ENCODE data around the gene POLD4.
A peak's percentile ranks its signal among the peaks of the same experiment; 100 is the strongest.

POLD4 gene

GRCh38 chr11:67317205-67317887 lies 36.0 kb downstream of the POLD4 start:
- in situ Hi-C loops (cut with MboI; ENCODE audit: low sequenced_read_pairs, unreplicated experiment): no loop called here
- DNase-seq (ENCODE audit: low spot score): peak; percentile 100

DNA sequence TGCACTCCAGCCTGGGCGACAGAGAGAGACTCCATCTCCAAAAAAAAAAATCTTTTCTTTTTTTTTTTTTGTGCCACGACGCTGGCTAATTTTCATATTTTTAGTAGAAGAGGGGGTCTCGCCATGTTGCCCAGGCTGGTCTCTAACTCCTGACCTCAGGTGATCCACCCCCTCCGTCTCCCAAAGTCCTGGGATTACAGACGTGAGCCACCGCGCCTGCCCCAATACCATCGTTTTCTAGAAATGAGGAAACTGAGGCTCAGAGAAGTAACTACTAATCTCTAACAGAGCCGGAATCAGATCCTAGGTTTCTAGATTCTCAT lies 36.5 kb downstream of the POLD4 start:
- in situ Hi-C loops (cut with MboI; ENCODE audit: low sequenced_read_pairs, unreplicated experiment): no loop called here
- no peak for TF ChIP-seq CTCF (IDR thresholded peaks at IDR 0.05; ENCODE audit: borderline replicate concordance, control extremely low read depth, extremely low read depth, insufficient read depth, missing control alignments)
- DNase-seq (ENCODE audit: low spot score): no peak

More at GRCh38 chr11:67317205-67317887, 36.0 kb downstream of the POLD4 start:
- peak; percentile 96 for TF ChIP-seq CTCF (IDR thresholded peaks at IDR 0.05; ENCODE audit: borderline replicate concordance, control extremely low read depth, extremely low read depth, insufficient read depth, missing control alignments)

- DNase-seq (ENCODE audit: low spot score): no peak
- no peak for TF ChIP-seq CTCF (IDR thresholded peaks at IDR 0.05; ENCODE audit: borderline replicate concordance, control extremely low read depth, extremely low read depth, insufficient read depth, missing control alignments)
- in situ Hi-C loops (cut with MboI; ENCODE audit: low sequenced_read_pairs, unreplicated experiment): no loop called here
Observed at GRCh38 chr11:67315325-67315909, 37.9 kb downstream of the POLD4 start.

GRCh38 chr11:67314218-67314617 lies 39.1 kb downstream of the POLD4 start:
- in situ Hi-C loops (cut with MboI; ENCODE audit: low sequenced_read_pairs, unreplicated experiment): loop anchor here (5.0 kb wide), 1 partner anchor 52 kb away; no protein-coding TSS in a partner anchor
- TF ChIP-seq CTCF (IDR thresholded peaks at IDR 0.05; ENCODE audit: borderline replicate concordance, control extremely low read depth, extremely low read depth, insufficient read depth, missing control alignments): no peak
- DNase-seq (ENCODE audit: low spot score): no peak

GRCh38 chr11:67313125-67313890 lies 40.0 kb downstream of the POLD4 start:
- no peak for TF ChIP-seq CTCF (IDR thresholded peaks at IDR 0.05; ENCODE audit: borderline replicate concordance, control extremely low read depth, extremely low read depth, insufficient read depth, missing control alignments)
- no peak for DNase-seq (ENCODE audit: low spot score)
- in situ Hi-C loops (cut with MboI; ENCODE audit: low sequenced_read_pairs, unreplicated experiment): loop anchor here (5.0 kb wide), 1 partner anchor 51 kb away; no protein-coding TSS in a partner anchor

GRCh38 chr11:67312187-67313021 lies 40.9 kb downstream of the POLD4 start:
- in situ Hi-C loops (cut with MboI; ENCODE audit: low sequenced_read_pairs, unreplicated experiment): loop anchor here (5.0 kb wide), 1 partner anchor 50 kb away; no protein-coding TSS in a partner anchor
- no peak for TF ChIP-seq CTCF (IDR thresholded peaks at IDR 0.05; ENCODE audit: borderline replicate concordance, control extremely low read depth, extremely low read depth, insufficient read depth, missing control alignments)
- no peak for DNase-seq (ENCODE audit: low spot score)
